Endothelial cell (in vitro differentiated cells): ENCODE measurements around the gene SNCAIP. TPM values are rescaled to one million over a fixed set of nuclear protein-coding genes. Genes with fewer than 3 reads are reported as not detected.
A peak's percentile ranks its signal among the peaks of the same experiment; 100 is the strongest.

ENCODE experiments used
- DNase-seq: peaks from one replicate; pipeline ENCODE4 v3.0.0; 2021; ENCODE audit warnings: low spot score
- H3K27ac Mint-ChIP-seq: one replicate; pipeline ENCODE4 v1.8.0; 2021; ENCODE audit warnings: mixed read lengths, inconsistent platforms; ENCODE audit not compliant: unreplicated experiment
- H3K27me3 Mint-ChIP-seq: one replicate; pipeline ENCODE4 v1.8.0; 2021; ENCODE audit warnings: mild to moderate bottlenecking, moderate library complexity, mixed read lengths, inconsistent platforms; ENCODE audit not compliant: unreplicated experiment
- H3K36me3 Mint-ChIP-seq: one replicate; pipeline ENCODE4 v1.8.0; 2021; ENCODE audit warnings: mild to moderate bottlenecking, low read depth, mixed read lengths, inconsistent platforms; ENCODE audit not compliant: unreplicated experiment
- H3K4me1 Mint-ChIP-seq: one replicate; pipeline ENCODE4 v1.8.0; 2021; ENCODE audit warnings: mild to moderate bottlenecking, mixed read lengths, inconsistent platforms; ENCODE audit not compliant: unreplicated experiment
- H3K4me3 Mint-ChIP-seq: one replicate; pipeline ENCODE4 v1.8.0; 2021; ENCODE audit warnings: mild to moderate bottlenecking, mixed read lengths, inconsistent platforms; ENCODE audit not compliant: unreplicated experiment
- H3K9me3 Mint-ChIP-seq: one replicate; pipeline ENCODE4 v1.8.0; 2021; ENCODE audit warnings: mixed read lengths, inconsistent platforms; ENCODE audit not compliant: unreplicated experiment
- total RNA-seq: library from RNA; stranded (reverse); fragmentation: NEBNext Ultra II Directional; extraction: Animal tissue kit (Norgen Biotek cat#: 25700); gene quantifications from one replicate; pipeline ENCODE4 v1.2.1, GENCODE V29; 2021; ENCODE audit not compliant: unreplicated experiment
- TF ChIP-seq, protein P1 (sequence below): fragments of 200-600 bp; sonication (generic); IDR thresholded peaks from one replicate; pipeline ENCODE4 v1.5.0; 2021; ENCODE audit warnings: antibody characterized with exemption; ENCODE audit not compliant: unreplicated experiment

The SNCAIP gene
- total RNA-seq, 1 donor from 2014 or later, result 254 TPM

- TF ChIP-seq, protein P1, sequence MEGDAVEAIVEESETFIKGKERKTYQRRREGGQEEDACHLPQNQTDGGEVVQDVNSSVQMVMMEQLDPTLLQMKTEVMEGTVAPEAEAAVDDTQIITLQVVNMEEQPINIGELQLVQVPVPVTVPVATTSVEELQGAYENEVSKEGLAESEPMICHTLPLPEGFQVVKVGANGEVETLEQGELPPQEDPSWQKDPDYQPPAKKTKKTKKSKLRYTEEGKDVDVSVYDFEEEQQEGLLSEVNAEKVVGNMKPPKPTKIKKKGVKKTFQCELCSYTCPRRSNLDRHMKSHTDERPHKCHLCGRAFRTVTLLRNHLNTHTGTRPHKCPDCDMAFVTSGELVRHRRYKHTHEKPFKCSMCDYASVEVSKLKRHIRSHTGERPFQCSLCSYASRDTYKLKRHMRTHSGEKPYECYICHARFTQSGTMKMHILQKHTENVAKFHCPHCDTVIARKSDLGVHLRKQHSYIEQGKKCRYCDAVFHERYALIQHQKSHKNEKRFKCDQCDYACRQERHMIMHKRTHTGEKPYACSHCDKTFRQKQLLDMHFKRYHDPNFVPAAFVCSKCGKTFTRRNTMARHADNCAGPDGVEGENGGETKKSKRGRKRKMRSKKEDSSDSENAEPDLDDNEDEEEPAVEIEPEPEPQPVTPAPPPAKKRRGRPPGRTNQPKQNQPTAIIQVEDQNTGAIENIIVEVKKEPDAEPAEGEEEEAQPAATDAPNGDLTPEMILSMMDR, result no peak
- DNase-seq, result no peak
- H3K27ac Mint-ChIP-seq, result no peak overlapping the region
- H3K4me1 Mint-ChIP-seq, result no peaks in the 10 kb centered on the region
- no peak overlapping the region for H3K4me3 Mint-ChIP-seq
- H3K9me3 Mint-ChIP-seq, result no peaks in the 10 kb centered on the region
- H3K36me3 Mint-ChIP-seq, result peaks cover 52% of the 10 kb centered on the region
- H3K27me3 Mint-ChIP-seq, result no peaks in the 10 kb centered on the region
Observed at GRCh38 chr5:122435234-122435633, 123.2 kb downstream of the SNCAIP start.

GRCh38 chr5:122435761-122436160 is 123.7 kb downstream of the SNCAIP start:
- no peak for DNase-seq
- TF ChIP-seq, protein P1, result no peak
- H3K27ac Mint-ChIP-seq, result no peak overlapping the region
- no peak overlapping the region for H3K4me3 Mint-ChIP-seq
- H3K27me3 Mint-ChIP-seq, result no peaks in the 10 kb centered on the region
- no peaks in the 10 kb centered on the region for H3K4me1 Mint-ChIP-seq
- peaks cover 55% of the 10 kb centered on the region for H3K36me3 Mint-ChIP-seq
- H3K9me3 Mint-ChIP-seq, result no peaks in the 10 kb centered on the region

DNA sequence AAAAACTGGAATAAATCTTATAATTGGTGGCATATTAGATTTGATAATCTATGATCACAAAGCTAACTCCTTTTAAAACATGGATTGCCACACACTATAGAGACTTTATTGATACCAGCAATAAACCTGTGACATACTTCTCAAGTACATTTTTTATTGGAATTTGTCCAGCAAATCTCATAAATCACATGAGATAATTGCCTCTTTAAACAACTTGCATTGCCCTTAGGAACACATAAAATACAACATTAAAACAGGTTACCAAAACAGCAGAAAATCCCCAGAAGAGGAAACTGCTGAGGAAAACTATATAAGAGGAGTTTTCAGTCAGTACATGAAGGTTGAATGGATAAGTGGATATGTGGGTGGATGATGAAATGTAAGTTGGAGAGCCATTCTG is 124.6 kb downstream of the SNCAIP start:
- no peaks in the 10 kb centered on the region for H3K27me3 Mint-ChIP-seq
- no peak overlapping the region for H3K27ac Mint-ChIP-seq
- H3K36me3 Mint-ChIP-seq, result peaks cover 63% of the 10 kb centered on the region
- H3K4me1 Mint-ChIP-seq, result no peaks in the 10 kb centered on the region
- H3K4me3 Mint-ChIP-seq, result no peak overlapping the region
- DNase-seq, result no peak
- TF ChIP-seq, protein P1, result no peak
- no peaks in the 10 kb centered on the region for H3K9me3 Mint-ChIP-seq

GRCh38 chr5:122439645-122440044 is 127.6 kb downstream of the SNCAIP start:
- Mint-ChIP-seq H3K27me3 (no peaks in the 10 kb centered on the region), H3K4me1 (no peaks in the 10 kb centered on the region), H3K27ac (no peak overlapping the region), H3K36me3 (peaks cover 67% of the 10 kb centered on the region), H3K9me3 (no peaks in the 10 kb centered on the region), H3K4me3 (no peak overlapping the region)
- DNase-seq, result no peak
- TF ChIP-seq, protein P1, result no peak

GRCh38 chr5:122442938-122443337 is 130.9 kb downstream of the SNCAIP start:
- Mint-ChIP-seq H3K9me3 (no peaks in the 10 kb centered on the region), H3K4me3 (no peak overlapping the region), H3K36me3 (peaks cover 70% of the 10 kb centered on the region), H3K27me3 (peaks cover 1% of the 10 kb centered on the region), H3K27ac (peak overlapping the region; percentile 24), H3K4me1 (no peaks in the 10 kb centered on the region)
- TF ChIP-seq, protein P1, result no peak
- DNase-seq, result no peak
